GM12878 (cell line): ENCODE results near the gene ING5.

Source experiments
- ATF3 ChIP-seq: IDR thresholded peaks from 2 replicates; pipeline ENCODE4 v1.6.1; 2011; ENCODE audit warnings: low read depth, mild to moderate bottlenecking, low read length, moderate library complexity, borderline replicate concordance; ENCODE audit errors: extremely low read depth
- BCL3 ChIP-seq: IDR thresholded peaks from 2 replicates; pipeline ENCODE4 v1.6.1; 2011; ENCODE audit warnings: borderline replicate concordance, low read depth, mild to moderate bottlenecking, moderate library complexity, low read length; ENCODE audit not compliant: insufficient read depth, poor library complexity, severe bottlenecking
- CHD2 ChIP-seq: IDR thresholded peaks from 2 replicates; pipeline ENCODE4 v1.6.1; 2011; ENCODE audit warnings: low read depth, low read length, improper control_type of control experiment, borderline replicate concordance
- EZH2 ChIP-seq: IDR thresholded peaks from 2 replicates; pipeline ENCODE4 v1.6.1; 2012; ENCODE audit warnings: low read depth, mild to moderate bottlenecking, control low read depth, inconsistent platforms, low read length, borderline replicate concordance; ENCODE audit not compliant: control insufficient read depth
- MXI1 ChIP-seq: fragments of 150-350 bp; IDR thresholded peaks from 2 replicates; pipeline ENCODE4 v1.6.1; 2011; ENCODE audit warnings: low read depth, mild to moderate bottlenecking, inconsistent platforms, low read length, improper control_type of control experiment
- PBX3 ChIP-seq: IDR thresholded peaks from 2 replicates; pipeline ENCODE4 v1.6.1; 2011; ENCODE audit warnings: mild to moderate bottlenecking, low read depth, low read length, moderate library complexity; ENCODE audit not compliant: insufficient replicate concordance
- POLR2A ChIP-seq: IDR thresholded peaks from 2 replicates; pipeline ENCODE4 v1.6.1; 2011; ENCODE audit warnings: low read depth, mild to moderate bottlenecking, low read length
- TF ChIP-seq, protein P1 (sequence below), 3 experiments: IDR thresholded peaks in 2 of 3; conservative IDR thresholded peaks in 1 of 3; 2 replicates each; pipeline ENCODE4 v1.5.1; 2011; ENCODE audit warnings: low read depth in 3 of 3, low read length in 3 of 3, mild to moderate bottlenecking in 3 of 3, control low read depth in 2 of 3, moderate library complexity in 2 of 3, inconsistent platforms in 1 of 3, mixed read lengths in 1 of 3; ENCODE audit not compliant: control insufficient read depth in 2 of 3, insufficient read depth in 1 of 3; ENCODE audit errors: extremely low read depth in 1 of 3
- TF ChIP-seq, protein P2 (sequence below): IDR thresholded peaks from 2 replicates; pipeline ENCODE4 v1.6.1; 2011; ENCODE audit warnings: low read depth, low read length, improper control_type of control experiment, borderline replicate concordance
- TF ChIP-seq, protein P3 (sequence below): IDR thresholded peaks from 2 replicates; pipeline ENCODE4 v1.6.1; 2012; ENCODE audit warnings: low read depth, low read length, improper control_type of control experiment

GRCh38 chr2:241755166-241755565 is 53.3 kb downstream of the ING5 start:
- TF ChIP-seq ATF3 (no peak), PBX3 (no peak), EZH2 (no peak), CHD2 (no peak), BCL3 (no peak), POLR2A (no peak), MXI1 (no peak)
- TF ChIP-seq, protein P1, sequence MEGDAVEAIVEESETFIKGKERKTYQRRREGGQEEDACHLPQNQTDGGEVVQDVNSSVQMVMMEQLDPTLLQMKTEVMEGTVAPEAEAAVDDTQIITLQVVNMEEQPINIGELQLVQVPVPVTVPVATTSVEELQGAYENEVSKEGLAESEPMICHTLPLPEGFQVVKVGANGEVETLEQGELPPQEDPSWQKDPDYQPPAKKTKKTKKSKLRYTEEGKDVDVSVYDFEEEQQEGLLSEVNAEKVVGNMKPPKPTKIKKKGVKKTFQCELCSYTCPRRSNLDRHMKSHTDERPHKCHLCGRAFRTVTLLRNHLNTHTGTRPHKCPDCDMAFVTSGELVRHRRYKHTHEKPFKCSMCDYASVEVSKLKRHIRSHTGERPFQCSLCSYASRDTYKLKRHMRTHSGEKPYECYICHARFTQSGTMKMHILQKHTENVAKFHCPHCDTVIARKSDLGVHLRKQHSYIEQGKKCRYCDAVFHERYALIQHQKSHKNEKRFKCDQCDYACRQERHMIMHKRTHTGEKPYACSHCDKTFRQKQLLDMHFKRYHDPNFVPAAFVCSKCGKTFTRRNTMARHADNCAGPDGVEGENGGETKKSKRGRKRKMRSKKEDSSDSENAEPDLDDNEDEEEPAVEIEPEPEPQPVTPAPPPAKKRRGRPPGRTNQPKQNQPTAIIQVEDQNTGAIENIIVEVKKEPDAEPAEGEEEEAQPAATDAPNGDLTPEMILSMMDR (IDR thresholded peaks at IDR 0.05 in 2 of 3, conservative IDR thresholded peaks at IDR 0.05 in 1 of 3; ENCODE audit: control insufficient read depth in 2 of 3, extremely low read depth in 1 of 3, insufficient read depth in 1 of 3, low read depth in 3 of 3, low read length in 3 of 3), result no peak
- TF ChIP-seq, protein P2, sequence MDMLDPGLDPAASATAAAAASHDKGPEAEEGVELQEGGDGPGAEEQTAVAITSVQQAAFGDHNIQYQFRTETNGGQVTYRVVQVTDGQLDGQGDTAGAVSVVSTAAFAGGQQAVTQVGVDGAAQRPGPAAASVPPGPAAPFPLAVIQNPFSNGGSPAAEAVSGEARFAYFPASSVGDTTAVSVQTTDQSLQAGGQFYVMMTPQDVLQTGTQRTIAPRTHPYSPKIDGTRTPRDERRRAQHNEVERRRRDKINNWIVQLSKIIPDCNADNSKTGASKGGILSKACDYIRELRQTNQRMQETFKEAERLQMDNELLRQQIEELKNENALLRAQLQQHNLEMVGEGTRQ, result no peak
- TF ChIP-seq, protein P3, sequence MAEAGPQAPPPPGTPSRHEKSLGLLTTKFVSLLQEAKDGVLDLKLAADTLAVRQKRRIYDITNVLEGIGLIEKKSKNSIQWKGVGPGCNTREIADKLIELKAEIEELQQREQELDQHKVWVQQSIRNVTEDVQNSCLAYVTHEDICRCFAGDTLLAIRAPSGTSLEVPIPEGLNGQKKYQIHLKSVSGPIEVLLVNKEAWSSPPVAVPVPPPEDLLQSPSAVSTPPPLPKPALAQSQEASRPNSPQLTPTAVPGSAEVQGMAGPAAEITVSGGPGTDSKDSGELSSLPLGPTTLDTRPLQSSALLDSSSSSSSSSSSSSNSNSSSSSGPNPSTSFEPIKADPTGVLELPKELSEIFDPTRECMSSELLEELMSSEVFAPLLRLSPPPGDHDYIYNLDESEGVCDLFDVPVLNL, result no peak
